Mucosa of gallbladder (tissue), 1 donor: ENCODE data around the gene PTH2. TPM values are rescaled to one million over a fixed set of nuclear protein-coding genes. Genes with fewer than 3 reads are reported as not detected.
A peak's percentile ranks its signal among the peaks of the same experiment; 100 is the strongest.
"Not testable (repeated sequence)": the region's sequence is repeated elsewhere in the genome, so short reads cannot be mapped to it uniquely, and the experiment has no call there.

Source experiments
- DNase-seq: peaks from one replicate; pipeline ENCODE4 v3.0.0-alpha.2; 2020; ENCODE audit warnings: low spot score
- total RNA-seq: library from RNA; stranded (reverse); gene quantifications from one replicate; pipeline ENCODE4 v1.2.1, GENCODE V29; 2021
- donor health status: DM: no; HTN: no; CAD: no.

Gene PTH2
- total RNA-seq, 1 donor from 2014 or later: not detected

- DNase-seq: no peak
Measured at GRCh38 chr19:49447485-49448431, 24.5 kb upstream of the PTH2 start.

- DNase-seq: no peak
Measured at GRCh38 chr19:49445997-49446396, 22.8 kb upstream of the PTH2 start.

GRCh38 chr19:49444100-49444700, 21.0 kb upstream of the PTH2 start:
- DNase-seq: not testable (repeated sequence)

- DNase-seq: peak; percentile 95
Measured at GRCh38 chr19:49443366-49444099, 20.3 kb upstream of the PTH2 start.

GRCh38 chr19:49442771-49443365, 19.6 kb upstream of the PTH2 start:
- peak; percentile 85 for DNase-seq

GRCh38 chr19:49442354-49442753, 19.1 kb upstream of the PTH2 start:
- no peak for DNase-seq

- no peak for DNase-seq
Measured at GRCh38 chr19:49441960-49442350, 18.7 kb upstream of the PTH2 start.

- no peak for DNase-seq
Measured at GRCh38 chr19:49441210-49441959, 18.1 kb upstream of the PTH2 start, which contains the start of gene SLC17A7. Gene SLC17A7 (minus strand): TSS chr19:49441527. CDS start chr19:49441379, 148 bp downstream.

GRCh38 chr19:49440439-49441209, 17.4 kb upstream of the PTH2 start:
- no peak for DNase-seq

GRCh38 chr19:49439836-49440235, 16.6 kb upstream of the PTH2 start:
- no peak for DNase-seq

GRCh38 chr19:49438261-49438660, 15.0 kb upstream of the PTH2 start:
- no peak for DNase-seq

- DNase-seq: no peak
Measured at GRCh38 chr19:49437231-49437630, 14.0 kb upstream of the PTH2 start.

- no peak for DNase-seq
Measured at GRCh38 chr19:49436381-49437017, 13.3 kb upstream of the PTH2 start.

- no peak for DNase-seq
Measured at GRCh38 chr19:49435670-49436069, 12.4 kb upstream of the PTH2 start.

- no peak for DNase-seq
Measured at GRCh38 chr19:49434907-49435583, 11.8 kb upstream of the PTH2 start.

GRCh38 chr19:49433240-49433901, 10.1 kb upstream of the PTH2 start:
- DNase-seq: no peak

- DNase-seq: no peak
Measured at GRCh38 chr19:49432141-49433073, 9.2 kb upstream of the PTH2 start.

- no peak for DNase-seq
Measured at GRCh38 chr19:49431330-49431749, 8.1 kb upstream of the PTH2 start.
